HG03457 (cell line): ENCODE results near the gene SSBP2.
"Not testable (repeated sequence)": the region's sequence is repeated elsewhere in the genome, so short reads cannot be mapped to it uniquely, and the experiment has no call there.

Experiments
- ATAC-seq: cut with Tn5 transposase; IDR thresholded peaks from one replicate; pipeline ENCODE4 v1.9.1; 2021; ENCODE audit warnings: moderate number of reproducible peaks; ENCODE audit not compliant: unreplicated experiment

The SSBP2 gene

DNA sequence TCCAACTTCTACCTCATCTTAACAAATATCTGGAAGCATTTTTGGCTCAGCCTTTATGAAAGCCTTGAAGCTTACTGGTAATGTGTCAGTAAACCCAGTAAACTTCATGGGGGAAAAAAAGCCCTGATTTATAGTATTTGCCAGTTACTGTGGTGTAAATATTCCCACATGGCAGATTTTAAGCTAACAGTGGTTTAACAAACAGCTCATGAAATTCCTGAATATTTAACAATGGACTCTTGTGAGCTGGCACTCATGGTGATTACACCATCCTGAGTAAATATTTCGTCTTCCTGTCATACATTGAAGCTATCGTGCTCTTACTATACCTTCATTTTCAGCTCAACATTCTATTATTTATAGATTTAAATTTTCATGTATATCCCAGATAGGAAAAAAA is 300.0 kb downstream of the SSBP2 start:
- ATAC-seq: no peak

DNA sequence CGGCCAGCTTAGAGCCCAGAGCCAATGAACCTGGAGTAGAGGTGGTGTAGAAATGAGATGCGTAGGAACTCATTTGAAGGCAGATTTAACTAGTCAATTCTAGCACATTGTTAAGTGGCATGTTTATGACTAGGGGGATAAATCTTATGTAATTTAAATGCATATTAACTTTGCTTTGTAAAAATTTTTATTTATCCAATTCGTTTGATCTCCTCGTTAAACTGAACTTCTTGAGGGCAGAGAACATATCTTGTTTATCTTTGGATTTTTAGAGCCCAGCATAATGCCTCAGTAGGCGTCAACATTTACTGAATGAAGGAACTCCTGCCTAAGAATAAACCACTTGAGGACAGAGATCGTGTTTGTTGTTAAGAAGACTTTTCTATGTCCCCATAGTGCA is 315.9 kb downstream of the SSBP2 start:
- no peak for ATAC-seq

DNA sequence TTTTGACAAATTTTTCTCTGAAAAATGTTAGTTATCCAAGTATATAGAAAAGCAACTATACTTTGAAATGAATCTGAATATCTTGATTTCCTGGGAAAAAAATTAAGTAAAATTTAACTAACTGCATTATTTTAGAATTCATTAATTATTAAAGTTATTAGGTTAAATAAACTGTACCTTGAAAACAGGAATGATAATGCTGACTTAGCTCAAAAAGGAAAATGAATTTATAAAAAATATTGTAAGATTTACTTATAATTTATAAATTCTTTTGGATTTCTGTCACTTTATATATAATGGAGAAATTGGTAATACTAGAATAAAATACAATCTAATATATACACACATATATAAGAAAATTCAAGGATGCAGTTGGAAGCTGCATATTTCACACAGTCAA is 320.9 kb downstream of the SSBP2 start:
- ATAC-seq: no peak

DNA sequence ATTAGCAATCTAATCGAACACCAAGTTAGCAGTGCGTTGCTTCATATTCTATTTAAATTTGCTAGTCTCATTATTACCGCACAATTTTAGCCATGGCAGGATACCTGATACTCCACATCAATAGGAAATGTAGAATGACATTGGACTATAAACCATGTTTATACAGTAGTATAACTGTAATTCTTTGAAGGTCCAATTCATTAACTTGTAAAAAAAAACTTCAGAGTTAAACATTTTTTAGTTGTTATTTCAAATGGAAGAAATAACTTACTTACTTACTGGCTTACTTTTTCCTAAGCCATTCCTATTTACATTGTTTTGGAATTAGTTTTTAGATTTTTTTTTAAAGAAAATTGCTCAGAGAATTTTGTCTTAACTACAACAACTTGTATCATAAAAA is 321.5 kb downstream of the SSBP2 start:
- ATAC-seq: no peak

DNA sequence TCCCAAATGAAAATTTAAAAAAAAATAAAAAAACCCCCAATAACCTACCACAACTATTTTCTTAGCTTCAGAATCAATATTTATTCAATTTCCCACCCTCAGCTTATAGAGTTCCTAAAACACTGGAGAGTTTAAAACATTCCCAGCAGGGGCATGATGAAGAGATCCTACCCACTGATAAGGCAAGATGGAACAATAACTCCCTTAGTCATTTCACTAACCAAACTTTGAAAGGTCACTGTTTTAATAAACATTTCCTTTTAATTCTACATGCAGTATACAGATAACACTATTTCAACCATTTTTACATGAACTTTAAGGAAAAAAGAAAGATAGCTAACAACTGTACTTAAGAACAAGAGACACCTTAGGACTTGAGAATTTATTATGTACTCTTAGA is 322.0 kb downstream of the SSBP2 start:
- ATAC-seq: no peak

DNA sequence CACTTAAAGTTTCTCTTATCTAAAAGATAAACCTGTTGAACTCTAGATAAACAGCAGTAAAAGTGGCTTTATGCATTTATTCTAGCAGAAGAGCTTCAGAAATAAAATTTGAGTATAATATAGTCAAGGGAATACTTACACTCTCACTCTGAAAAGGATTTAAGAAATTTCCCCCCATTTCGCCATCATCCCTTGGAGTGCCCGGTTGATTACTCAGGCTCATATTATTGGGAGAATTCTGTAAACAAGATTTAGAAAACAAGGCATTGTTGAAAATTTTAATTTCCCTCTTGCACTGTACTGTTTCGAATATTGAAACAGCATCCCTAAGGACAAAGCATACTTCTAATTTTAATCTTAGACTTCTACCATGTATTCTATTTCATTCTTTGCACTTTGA is 322.5 kb downstream of the SSBP2 start:
- ATAC-seq: no peak

DNA sequence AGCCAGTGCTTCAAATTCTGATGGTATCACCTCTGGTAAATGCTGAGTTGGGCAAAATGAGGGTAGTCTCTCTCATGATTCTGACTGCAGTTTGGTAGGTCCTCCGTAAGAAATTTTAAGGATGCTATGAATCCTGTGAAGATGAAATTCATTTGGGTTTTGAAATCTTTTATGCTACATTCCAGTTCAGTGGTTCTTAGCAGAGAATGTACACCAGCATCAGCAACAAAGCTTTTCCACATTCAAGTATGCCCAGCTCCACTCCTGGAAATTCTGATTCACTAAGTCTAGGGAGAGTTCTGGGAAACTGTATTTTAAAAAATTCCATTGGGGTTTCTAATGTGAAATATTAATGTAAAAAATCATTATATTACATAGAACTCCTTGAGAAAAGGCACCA is 323.3 kb downstream of the SSBP2 start:
- no peak for ATAC-seq

DNA sequence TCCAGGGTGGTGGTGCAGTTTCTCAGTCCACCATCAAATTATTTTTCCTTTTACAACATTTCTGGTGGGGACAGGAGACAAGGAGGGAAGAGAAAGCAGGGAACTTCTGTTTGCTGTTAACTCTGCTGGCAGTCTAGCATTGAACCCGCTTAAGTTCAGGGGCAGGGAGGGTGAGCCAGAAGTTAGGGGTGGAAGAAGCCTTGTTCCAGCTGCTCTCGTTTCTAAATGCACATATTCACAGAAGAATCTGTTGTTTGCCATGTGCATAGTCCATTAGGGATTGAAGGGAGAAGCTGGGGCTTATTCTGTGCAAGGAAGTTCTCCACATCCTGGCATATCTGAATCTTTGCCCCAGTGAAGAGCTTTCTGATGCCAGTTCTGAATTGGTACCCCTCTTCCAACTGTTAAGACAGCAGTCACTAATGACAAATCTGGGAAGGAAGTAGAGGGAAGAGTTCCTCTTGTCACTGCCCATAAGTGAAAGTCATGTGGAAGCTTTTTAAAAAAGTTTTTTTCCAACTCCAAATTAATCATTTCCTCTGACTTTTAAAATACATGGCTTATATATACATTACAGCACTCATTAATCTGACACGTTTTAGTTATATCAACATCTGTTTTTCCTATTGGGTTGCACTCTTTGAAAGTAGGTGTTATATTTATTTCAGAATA is 324.4 kb downstream of the SSBP2 start:
- ATAC-seq: no peak

DNA sequence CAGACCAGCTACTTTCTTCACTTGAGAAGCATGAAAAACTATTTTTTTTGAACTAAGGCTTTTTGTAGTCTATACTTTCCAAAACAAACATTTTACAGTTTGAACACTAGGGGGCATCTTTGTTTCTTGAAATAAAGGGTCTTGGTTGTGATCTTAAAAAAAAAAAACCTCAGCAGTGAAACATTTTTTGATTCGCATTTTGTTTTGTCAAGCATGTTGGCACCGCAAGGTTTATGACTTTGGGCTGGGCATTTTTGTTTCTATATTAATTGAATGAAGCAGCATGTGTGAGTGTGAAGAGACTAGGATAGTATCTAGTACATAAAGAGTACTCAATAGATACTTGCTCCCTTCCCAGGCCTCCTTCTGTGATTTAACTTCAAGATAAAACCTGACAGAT is 325.3 kb downstream of the SSBP2 start:
- no peak for ATAC-seq

DNA sequence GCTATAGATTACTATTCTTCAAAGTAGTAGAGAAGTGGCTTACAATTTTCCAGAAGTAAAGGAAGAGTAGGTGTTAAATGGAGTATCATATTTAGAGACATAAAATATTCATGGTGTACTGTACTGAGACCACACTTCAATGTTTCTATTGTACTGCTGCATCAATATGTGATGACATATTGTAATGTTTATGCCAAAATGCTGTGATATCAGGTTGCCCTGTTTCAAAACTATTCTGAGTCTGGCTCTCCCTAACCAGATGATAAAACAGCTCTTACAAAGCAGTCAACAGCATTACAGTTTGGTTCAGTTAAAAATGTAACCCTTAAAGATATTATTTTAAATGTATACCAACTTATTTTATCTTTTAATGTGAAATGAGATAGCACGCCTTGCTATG is 326.2 kb downstream of the SSBP2 start:
- no peak for ATAC-seq

DNA sequence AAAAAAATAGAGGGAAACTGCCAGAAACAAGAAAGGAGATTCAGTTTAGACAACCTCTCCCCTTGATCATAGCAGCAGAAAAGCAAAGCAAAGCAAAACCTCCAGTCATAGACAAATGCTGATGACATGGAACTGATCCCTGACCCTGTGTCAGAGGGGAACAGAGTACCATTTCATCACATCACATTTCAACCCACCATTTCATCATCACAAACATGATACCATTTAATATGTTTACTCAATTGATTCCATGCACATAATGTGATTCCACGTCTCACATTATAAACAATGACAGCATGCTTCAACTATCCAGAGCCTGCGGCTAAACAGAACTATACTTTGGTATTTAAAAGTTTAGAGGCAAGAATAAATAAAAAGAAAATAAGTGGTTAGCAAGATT is 328.2 kb downstream of the SSBP2 start:
- ATAC-seq: no peak

DNA sequence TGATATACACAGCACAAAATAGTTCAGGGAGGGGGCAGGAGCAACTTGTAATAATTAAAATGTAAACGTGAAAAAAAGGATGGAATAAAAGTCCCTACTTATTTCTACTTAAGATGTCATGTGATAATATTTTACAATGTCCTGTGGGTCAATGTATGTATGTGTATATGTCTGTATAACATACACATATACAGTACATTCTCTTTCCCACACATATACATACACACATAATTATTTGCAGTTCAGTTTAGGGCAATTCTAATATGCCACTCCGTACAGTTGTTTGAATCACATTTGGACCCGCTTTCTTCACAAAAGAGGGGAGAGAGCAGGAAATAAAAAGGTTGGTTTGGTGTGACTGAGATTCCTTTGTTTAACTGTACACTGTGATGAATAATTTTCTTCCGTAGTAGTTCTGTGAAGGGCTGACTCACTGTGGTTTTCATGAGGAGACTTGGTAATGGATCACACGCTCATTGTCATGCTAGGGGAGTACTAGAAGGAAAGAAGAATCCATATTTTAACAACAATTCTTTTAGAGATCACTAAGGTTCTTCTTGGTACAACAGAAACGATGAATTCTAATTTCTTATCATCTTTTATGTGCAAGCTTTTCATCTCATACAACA is 330.7 kb downstream of the SSBP2 start:
- no peak for ATAC-seq

DNA sequence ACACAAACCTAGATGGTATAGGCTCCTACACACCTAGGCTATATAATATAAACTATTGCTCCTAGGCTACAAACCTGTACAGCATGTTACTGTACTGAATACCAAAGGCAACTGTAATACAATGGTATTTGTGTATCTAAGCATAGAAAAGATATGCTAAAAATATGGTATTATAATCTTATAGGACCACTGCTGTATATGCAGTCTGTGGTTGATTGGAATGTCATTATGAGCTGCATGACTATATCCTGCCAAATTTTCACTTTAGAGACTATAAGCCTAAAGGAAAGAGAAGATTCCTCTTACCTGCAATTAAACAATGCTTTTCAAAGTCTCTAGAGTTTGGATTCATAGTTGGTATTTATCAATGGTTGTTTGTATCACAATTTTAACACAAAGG is 332.3 kb downstream of the SSBP2 start:
- ATAC-seq: no peak

DNA sequence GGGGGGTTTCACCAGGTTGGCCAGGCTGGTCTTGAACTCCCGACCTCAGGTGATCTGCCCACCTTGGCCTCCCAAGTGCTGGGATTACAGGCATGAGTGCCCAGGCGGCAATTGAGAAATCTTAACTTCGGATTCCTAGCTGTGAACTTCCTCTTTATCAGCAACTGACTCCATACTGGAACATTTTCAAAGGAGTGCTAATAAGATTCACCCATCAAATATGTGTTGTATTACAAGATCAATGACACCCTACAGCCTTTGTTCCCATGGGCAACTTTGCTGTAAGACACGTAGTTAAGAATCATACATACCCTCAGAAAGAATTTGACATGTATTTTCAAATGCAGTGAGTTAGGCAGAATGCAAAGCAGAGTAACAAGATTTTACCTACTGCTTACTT is 333.8 kb downstream of the SSBP2 start:
- ATAC-seq: no peak

DNA sequence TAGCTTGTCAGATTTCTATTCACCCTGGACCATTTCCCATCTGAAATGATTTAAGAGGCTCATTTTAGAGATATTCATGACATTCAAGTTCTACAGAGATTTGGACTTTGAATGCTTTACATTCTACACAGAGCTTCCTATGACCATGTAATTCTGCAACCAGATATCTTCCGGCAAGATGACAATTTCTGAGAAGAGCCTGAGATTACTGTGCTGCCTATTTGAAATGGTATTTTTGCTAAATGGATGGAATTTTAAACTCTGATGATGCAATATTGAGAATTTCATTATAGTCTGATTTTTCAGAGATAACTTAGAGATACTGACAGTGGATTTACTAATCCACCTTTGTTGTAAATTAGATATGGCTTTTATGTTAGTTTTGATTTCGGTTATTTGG is 341.0 kb downstream of the SSBP2 start:
- ATAC-seq: no peak

DNA sequence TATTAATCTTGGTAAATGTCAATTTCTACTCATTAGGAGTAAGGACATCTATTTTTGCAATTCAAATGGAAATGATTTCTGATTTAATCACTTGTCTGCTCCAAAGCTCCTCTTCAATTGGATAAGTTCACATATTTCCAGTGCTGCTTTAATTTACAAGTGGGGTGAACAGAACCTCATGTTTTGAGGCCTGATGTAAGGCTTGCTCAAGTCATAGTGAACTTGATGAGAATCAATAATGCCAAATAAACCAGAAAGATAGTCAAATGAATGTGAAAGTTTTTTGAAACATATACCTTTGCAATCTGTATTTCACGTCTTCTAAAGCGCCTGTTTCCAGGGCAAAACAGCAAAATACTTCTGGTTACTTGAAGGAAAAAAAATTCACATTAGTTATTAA is 341.5 kb downstream of the SSBP2 start:
- no peak for ATAC-seq

DNA sequence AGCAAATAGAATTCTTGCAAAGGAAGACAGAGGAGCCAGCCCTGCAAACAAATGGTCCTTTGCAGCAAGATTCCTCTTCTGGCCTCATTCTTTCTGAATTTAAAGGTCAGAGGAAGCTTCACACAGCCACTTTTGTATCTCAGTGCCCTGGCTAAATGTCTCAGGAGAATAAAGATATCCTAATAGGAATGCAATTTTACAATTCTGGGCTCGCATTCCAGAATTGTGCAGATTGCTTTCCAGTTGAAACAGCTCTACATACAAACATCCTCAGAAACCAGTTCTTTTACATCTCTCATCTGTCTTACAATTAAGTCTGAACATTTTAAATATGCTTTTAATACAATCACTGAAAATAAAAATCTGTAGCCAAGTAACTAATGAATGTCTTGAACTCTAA is 342.4 kb downstream of the SSBP2 start:
- ATAC-seq: no peak

DNA sequence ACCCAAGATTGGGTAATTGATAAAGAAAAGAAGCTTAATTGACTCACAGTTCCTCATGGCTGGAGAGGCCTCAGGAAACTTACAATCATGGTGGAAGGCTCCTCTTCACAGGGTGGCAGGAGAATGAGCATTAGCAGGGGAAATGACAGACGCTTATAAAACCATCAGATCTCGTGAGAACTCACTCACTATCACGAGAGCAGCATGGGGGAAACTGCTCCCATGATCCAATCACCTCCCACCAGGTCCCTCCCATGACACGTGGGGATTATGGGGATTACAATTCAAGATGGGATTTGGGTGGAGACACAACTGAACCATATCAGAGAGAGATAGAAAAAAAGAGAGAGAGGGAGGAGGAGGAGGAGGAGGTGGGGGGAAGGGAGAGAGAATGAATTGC is 343.1 kb downstream of the SSBP2 start:
- ATAC-seq: not testable (repeated sequence)

DNA sequence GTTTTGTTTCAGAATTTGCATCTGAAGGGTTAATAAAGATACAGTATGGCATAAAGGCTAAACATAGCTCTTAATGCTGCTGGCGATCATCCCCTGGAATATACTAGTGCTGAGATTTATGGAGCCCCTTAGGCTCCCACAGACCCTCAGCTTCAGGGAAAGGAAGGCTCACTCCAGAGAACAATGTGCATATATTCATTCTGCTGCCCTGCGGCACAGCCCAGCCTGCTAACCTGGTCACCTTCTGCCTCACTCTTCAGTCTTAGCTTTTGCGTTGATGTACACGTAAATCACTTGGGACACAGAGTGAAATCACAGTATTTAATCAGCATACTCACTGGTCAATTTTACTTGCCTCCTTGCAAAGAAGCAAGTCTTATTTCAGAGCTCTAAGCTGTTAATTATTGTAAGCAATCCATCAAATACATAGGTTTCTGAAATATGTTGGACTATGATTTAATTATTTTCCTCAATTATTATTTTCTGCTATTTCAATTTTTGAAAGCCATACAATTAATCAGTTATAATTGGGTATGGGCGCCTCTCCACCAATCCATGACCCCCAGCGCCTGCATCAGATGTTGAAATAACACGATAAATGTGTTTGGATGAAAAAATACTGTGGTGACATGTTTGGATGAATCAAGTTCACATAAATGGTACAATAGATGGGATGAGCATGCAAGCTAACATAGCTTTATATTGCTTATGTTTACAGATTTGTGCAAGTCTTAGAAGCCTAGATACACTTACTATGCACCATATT is 345.6 kb downstream of the SSBP2 start:
- no peak for ATAC-seq

DNA sequence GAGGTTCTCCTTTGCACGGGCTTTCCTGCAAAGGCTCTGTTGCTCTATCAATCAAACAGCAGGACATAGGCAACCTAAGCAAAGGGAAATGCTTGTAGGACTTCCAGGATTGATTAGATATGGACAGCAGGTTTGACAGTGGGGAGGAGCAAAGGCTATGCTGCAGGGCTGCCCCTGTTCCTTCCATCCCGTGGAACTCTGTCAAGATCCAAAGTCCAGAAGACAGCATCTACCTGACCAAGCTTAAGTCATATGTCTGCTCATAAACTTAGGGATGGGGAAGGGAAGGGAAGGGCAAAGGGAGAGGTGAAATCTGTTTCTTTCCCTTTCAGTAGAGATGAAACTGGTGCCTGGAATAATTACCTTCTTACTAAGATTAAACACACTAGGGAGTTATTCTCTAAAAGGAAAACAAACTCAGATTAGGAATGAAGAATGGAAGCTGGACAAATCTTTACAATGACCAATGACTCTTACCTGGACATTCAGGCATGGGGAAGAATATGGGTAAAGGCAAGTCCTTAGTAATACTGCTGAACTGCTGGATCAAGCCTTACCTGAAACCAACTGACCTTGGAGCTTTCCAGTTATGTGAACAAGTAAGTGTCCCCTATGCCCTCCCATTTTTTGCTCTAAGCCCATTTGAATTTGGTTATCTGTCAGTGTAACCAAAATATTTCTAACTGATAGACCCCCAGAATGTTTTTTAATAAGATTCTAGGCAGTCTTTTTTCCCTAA is 348.5 kb downstream of the SSBP2 start:
- no peak for ATAC-seq

DNA sequence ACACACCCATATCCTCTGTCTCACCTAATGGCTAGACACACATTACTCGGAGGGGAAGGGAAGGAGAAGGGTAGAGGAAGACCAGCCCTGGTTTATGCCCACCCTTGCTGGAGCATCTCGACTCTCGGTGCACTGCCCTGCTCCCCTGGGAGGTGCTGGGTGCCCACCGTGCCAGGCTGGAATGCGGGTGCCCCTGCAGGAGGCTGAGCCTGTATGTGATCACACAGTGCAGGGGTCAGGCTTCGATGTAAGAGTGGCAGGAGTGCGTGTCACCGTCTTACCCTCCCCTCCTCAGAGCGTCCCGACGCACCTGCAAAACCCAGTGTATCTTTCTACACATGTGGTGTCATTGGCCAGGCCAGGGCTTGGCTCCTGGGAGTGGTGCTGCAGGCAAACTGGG is 349.6 kb downstream of the SSBP2 start:
- no peak for ATAC-seq

DNA sequence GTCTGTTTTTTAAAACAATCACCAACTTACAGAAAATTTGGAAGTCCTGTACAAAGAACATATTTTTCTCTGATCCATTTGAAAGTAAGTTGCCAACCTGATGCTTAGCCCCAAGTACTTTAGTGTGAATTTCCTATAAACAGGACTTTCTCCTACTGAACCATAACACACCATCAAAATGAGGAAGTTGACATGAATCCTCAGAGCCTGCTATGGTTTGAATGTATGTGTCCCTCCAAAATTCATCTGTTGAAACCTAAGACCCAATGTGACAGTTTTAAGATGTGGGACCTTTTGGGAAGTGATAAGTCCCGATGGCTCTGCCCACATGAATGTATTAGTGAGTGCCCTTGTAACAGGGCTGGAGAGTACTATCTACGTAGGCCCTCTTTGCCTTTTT is 350.5 kb downstream of the SSBP2 start:
- ATAC-seq: no peak
